PC-9 (cell line): ENCODE results near the gene CHCHD5.

ENCODE experiments used
- CTCF ChIP-seq: fragments of 200-600 bp; sonication (generic); conservative IDR thresholded peaks from 2 replicates; pipeline ENCODE4 v1.6.1; 2017; ENCODE audit warnings: mixed run types, antibody characterized with exemption, mild to moderate bottlenecking, moderate library complexity
- EZH2 ChIP-seq: fragments of 200-600 bp; sonication (generic); IDR thresholded peaks from 2 replicates; pipeline ENCODE4 v1.8.0; 2017; ENCODE audit warnings: antibody characterized with exemption, low read depth

GRCh38 chr2:112547333-112547732, 37.1 kb upstream of the CHCHD5 start:
- TF ChIP-seq CTCF (no peak), EZH2 (no peak)
